ENCODE results near the gene SETBP1. TPM values are rescaled to one million over a fixed set of nuclear protein-coding genes. Genes with fewer than 3 reads are reported as not detected.

The SETBP1 gene
- total RNA-seq, 1 donor, result 16.2 TPM

DNA sequence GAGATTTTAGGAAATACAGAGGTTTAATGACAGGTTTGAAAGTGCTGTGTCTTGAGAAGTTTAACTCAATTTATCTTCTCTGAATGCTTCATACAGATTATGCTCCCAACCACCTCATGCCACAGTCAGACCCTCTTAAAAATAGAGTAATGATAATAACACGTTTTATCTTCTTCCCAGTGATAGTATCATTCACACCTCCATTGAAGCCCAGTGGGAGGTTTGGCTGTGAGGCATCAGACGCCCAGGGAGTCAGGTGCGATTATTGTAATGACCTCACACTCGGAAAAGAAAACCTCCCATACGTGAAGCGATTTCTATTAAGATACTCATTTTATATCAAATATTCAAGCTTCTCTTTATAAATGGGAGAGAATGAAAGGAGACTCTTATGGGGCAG lies 366.3 kb downstream of the SETBP1 start:
- no peak for DNase-seq (ENCODE audit: low read depth in 2 of 3, low spot score in 2 of 3)

DNA sequence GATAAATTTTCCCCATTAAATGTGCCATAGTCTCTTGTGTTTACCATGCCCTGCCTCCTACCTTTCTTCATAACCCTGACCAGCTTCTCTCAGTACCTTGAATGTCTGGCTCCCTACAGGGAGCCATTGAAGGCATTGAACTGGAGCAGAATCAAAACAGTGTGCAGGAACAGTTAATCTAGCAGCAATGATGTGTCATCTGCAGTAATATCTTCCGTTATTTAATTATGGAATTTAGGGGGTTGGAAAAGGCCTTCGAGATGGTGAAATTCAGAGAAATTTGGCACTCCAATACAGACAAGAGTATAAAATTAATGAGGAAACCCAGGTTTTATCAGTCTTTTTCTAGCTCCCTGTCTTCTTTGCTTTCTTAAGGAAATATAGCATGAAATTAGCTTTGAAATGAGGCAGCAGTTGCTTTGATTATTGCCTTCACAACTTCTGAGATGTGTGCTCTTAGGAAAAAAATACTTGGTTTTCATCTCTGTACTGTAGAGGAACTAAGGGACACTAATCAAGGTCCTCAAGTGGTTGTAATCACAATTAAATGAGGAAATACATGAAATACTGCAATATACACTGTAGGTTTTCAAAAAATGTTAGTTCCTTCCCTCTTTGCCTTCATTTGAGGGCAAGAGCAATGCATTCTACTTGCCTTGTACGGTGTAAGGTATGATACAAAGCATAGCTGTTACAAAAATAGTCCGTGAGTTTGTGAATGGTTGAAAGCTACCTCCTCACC lies 369.1 kb downstream of the SETBP1 start:
- DNase-seq (ENCODE audit: low read depth in 2 of 3, low spot score in 2 of 3), result no peak

DNA sequence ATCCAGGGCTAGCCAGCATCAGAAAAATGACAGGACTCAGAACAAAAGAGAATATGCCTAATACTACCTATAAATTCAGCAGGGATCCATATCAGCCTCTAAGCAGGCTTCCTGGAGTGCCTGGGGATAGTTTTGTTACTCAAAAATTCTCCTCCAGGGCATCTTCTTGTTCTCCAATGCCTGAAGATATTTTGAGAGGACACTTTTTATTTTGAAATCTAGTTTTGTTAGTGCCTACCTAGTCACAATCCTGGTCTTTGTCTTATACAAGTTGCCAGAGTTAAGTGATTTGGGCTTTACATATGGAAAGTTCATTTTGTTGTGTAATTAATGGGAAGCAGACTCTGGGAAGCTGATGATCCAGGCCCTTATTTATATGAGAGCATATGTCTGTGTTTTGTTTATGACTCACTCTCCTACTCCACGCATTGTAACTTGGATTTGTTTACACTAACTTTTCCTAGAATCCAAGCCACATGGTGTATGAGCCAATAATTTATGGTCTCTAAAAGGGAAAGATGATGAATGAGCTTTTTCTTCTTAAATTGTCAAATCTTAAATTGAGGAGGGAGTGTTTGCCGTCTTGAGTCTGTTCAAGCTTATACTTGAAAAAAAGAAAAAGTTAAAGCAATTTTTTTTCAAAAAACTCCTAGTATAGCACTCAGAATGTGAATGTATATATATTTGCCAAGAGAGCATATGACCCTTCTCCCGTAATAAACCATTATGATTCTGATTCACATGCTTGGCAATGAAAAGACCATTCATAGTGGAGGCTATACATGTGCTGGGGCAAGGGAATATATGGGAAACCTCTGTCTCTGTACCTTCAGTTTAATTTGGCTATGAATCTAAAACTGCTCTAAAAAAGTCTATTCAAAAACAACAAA lies 370.3 kb downstream of the SETBP1 start:
- DNase-seq (ENCODE audit: low read depth in 2 of 3, low spot score in 2 of 3), result no peak

DNA sequence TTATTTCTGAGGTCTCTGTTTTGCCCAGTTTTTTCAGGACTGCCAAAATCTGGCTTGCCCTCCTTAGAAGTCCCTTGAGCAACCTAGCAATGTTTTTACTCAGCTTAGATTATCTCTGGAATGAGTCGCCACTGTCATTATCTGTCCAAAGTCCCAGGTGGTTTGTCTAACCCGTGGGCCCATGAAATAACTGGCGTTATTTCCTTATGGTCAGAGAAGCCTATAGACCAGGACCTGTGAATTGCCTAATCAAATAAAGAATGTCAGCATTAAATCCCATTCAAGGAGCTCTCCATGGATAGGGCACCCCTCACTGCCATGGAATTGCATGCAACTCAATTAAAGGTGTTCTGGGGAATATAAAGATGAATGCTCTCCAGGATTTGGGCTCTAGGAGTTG lies 373.9 kb downstream of the SETBP1 start:
- no peak for DNase-seq (ENCODE audit: low read depth in 2 of 3, low spot score in 2 of 3)

DNA sequence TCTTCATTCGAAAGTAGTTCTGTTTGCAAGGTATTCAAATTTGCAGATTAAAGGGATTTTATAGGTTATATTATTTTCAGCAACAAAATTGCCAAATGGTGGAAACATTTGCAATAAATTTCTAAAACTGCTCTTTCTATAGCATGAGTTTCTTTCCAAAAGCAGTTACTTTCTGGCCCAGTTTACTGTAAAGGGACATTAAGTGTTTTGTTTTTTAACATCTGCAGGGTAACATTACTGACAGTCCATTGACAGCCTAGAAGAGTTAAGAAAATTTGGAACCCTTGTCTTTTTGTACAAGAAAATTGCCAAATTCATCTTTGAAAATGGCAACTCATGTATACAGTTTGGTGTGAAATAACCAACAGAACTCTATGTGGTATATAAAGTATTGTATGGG lies 375.1 kb downstream of the SETBP1 start:
- DNase-seq (ENCODE audit: low read depth in 2 of 3, low spot score in 2 of 3), result no peak

DNA sequence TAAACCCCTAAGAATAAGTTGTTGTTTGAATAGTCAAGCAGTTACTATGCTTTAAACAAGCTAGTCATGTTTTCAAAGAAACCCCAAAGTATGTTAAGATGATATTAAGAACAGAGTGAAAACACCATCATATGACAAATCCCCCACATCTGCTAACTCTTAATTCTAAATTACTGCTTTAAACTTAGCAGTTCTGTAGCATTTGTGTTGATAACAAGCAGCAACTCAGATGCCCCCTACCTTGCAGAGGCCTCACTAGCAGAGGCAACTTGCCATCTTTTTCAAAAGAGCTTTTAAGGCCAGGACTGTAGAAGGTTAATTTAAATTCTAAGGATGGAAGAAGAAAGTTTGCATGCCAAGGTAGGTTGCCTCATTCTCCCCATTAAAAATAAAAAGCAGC lies 376.2 kb downstream of the SETBP1 start:
- no peak for DNase-seq (ENCODE audit: low read depth in 2 of 3, low spot score in 2 of 3)

DNA sequence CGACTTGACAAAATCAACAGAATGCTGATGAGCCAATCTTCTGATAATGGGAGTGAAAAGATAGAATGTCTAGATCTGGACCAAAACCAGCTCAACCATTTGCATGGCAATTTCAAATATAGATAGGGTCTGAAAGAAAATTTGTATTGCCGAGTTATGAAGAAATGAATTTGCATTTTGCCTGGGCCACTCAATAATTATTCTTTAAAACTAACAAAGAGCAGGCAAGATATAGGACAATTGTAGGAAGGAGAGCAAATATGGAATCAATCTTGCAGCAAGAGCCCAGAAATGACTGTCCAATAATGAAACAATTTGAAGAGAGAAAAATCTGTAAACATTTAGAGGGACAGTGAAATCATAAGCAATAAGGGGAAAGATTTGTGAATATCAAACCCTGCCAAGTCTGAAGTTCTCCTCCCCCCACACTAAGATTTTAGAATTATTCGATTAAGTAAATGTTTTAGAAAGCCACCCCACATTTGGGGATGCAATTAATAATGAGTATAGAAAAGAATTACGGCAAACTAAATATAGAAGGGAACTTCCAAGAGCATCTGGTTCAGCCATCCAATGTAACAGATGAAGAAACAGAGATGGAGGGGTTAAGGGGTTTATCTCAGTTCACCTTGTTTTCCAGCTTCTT lies 377.4 kb downstream of the SETBP1 start:
- DNase-seq (ENCODE audit: low read depth in 2 of 3, low spot score in 2 of 3), result no peak

DNA sequence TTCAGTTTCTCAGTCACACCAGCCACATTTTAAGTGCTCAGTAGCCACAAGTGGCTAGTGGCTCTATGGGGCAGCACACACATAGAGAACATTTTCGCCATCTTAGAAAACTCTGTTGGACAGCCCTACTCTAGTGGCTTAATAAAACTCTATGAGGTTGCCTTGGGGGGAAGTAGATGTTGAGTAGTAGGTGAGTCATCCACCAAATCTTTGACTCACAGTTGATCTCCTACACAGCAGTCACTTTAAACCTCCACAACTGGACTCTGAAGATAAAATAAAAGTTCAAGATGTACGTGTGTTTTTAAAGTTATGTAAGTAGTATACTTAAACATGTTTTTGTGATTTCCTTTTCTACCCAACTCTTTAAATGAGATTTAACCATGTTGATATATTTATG lies 379.0 kb downstream of the SETBP1 start:
- peak in 2 of 3 donors; percentile 40 to 49 for DNase-seq (ENCODE audit: low read depth in 2 of 3, low spot score in 2 of 3)

DNA sequence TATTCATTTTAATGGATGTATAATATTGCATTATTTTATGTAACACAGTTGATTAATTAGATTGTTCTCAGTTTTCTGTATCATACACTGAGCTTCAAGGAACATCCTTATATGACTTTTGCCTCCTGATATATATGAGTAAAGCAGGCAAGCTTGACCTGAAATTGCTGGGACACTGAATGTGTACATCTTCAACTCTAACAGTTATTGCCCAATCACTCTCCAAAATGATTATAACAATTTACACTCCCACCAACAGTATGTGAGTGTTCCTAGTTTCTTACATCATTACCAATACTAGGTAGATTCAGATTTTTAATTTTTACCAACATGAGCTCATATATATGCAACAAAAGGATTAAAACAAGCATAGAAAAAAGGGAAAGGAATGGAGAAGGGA lies 379.4 kb downstream of the SETBP1 start:
- no peak for DNase-seq (ENCODE audit: low read depth in 2 of 3, low spot score in 2 of 3)

DNA sequence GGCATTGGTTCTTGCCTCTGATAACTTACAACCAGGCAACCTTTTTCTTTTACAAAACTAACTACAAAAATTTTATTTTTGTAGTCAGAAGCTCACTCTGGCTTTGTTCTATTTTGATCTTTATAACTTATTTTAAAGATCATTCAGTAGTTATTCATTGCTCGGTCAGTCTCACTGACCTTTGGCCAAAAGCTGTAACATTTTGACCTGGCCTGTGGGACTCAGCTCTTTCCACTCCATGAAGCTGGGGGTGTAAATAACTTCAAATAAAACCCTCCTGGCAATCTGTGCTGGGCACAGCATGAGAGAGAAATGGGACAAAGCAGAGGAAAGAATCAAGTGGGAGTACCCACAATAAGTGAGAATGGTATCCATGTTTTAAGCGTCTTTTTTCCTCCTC lies 380.7 kb downstream of the SETBP1 start:
- DNase-seq (ENCODE audit: low read depth in 2 of 3, low spot score in 2 of 3), result no peak

DNA sequence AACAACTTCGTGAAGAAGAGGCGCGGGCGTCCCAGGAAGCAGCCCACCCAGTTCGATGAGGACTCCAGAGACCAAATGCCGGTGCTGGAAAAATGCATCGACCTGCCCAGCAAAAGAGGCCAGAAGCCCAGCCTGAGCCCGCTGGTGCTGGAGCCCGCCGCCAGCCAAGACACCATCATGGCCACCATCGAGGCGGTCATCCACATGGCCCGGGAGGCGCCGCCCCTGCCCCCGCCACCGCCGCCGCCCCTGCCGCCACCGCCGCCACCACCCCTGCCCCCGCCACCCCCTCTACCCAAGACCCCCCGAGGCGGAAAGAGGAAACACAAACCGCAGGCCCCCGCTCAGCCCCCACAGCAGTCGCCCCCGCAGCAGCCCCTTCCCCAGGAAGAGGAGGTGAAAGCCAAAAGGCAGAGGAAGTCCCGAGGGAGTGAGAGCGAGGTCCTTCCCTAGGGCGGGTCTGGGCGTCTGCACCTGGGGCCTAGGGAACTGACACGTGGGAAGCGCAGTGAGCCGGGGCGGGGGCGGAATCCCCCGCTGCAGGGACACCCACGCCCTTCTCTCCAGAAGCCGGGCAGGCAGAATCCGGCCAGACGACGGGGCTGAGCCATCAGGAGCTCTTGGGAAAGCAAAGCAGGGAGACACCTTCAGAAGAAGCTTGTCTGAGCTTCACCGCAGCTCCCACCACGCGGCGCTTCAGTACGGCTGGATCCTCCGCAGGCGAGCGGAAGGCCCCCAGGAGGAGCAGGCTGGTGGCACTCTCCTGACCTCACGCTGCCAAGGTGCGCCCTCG lies 382.8 kb downstream of the SETBP1 start:
- DNase-seq (ENCODE audit: low read depth in 2 of 3, low spot score in 2 of 3), result no peak

DNA sequence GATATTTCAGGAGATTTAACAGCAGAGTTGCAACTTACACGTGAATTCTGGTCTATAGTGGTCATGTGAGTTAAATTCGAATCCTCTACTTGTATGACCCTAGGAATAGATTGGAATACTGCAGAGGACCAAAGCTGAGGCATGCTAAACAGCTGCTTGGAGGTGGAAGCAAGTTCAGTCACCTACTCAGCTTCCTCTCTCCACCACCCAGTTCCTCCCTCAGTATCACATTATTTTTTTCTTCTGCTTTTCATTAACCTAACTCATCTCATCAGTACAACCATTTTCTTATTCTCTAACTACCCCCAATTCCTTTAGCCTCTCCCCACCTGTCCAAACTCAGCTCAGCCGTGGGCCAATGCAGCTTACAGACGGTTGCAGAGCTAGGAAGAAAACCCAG lies 385.5 kb downstream of the SETBP1 start:
- peak in 1 of 3 donors; percentile 13 for DNase-seq (ENCODE audit: low read depth in 2 of 3, low spot score in 2 of 3)

DNA sequence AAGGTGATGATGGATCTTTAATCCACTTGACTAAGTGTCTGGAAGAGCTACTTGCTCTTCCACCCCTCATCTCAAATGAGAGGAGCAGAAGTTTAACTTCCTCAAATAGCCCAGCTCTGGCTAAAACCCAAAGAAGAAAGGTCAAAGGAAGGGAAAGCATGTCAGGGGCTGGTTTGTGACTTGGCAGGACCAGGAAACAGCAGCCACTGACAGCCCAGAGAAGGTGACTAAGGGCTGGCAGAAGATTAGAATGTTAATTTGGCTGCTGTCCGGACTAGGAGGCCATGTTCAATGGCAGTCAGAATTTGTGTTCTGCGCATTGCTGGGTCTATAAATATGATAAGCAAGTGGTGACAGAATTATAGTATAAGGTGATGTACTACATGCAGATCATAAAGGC lies 386.2 kb downstream of the SETBP1 start:
- DNase-seq (ENCODE audit: low read depth in 2 of 3, low spot score in 2 of 3), result peak in 2 of 3 donors; percentile 56 to 88

DNA sequence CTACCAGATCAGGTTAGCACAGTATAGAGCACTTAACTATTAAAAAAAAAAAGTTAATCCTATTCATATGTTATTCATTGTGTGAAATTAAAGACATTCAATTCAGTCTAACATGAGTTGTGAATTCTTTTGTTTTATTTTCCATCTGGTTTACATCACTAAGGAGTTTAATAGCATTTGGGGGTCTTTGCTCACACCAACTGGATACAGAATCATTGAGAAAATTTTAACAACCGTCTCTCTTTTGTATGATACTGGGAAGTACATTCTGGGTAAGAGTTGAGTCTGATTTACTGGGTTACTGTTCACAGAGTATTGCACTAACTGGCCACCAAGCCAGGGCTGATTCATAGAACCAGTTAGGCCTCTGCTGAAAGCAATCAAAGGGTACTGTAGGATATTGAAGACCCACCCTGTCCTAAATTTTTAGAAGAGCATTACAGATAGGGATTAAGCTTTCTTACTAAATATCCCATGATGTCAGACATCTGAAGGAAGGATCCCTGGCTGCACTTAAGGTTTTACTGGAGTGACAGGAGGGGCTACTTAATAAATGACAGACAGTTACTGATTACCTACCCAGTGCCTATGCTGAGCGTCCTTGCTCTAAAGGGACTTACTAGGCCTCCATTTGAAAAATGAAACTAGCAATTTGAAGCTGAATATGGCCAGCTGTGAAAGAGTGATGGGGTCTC lies 387.9 kb downstream of the SETBP1 start:
- no peak for DNase-seq (ENCODE audit: low read depth in 2 of 3, low spot score in 2 of 3)

DNA sequence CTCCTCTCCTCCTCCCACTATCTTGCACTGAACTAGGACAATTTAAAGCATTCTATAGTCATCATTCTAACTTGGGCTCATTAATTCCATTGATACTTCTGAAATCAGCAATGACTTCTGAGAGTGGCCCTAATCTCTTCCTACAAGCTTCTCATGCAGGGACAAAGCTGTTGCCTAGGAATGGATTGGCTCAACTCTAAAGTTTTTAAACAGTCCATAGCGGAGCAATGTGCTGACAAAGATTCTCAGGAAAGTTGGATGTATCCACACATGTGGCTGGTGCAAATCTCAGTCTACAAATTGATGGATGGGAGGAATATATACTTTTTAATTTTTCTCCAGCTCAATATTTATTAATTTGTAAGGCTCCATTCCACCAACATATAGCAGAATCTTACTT lies 388.9 kb downstream of the SETBP1 start:
- DNase-seq (ENCODE audit: low read depth in 2 of 3, low spot score in 2 of 3), result no peak

DNA sequence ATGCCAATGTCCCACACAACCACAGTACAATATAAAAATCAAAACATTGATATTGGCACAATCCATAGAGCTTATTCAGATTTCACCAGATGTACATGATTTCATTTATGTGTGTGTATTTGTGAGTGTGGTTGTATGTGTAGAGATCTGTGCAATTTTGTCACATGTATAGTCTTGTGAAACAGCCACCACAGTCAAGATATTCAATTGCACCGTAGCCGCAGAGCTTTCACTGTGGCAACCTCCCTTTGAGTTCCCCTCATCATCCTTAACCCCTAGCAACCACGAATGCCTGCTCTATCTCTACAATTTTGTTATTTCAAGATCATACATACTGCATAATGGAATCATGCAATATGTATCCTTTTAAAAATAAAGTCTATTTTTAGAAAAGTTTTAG lies 391.3 kb downstream of the SETBP1 start:
- no peak for DNase-seq (ENCODE audit: low read depth in 2 of 3, low spot score in 2 of 3)

DNA sequence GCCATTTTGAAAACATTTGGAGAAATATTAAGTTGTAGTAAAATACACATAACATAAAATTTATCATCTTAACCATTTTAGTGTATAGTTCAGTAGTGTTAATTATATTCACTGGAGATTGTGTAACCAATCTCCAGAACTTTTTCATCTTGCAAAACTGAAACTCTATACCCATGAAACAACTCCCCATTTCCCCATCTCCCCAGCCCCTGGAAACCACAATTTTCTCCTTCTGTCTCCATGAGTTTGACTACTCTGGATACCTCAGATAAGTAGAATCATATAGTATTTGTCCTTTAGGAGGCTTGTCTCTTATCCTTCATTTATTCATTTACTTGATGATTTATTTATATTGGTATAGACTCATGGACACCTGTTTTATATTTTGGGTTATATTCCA lies 392.9 kb downstream of the SETBP1 start:
- no peak for DNase-seq (ENCODE audit: low read depth in 2 of 3, low spot score in 2 of 3)

DNA sequence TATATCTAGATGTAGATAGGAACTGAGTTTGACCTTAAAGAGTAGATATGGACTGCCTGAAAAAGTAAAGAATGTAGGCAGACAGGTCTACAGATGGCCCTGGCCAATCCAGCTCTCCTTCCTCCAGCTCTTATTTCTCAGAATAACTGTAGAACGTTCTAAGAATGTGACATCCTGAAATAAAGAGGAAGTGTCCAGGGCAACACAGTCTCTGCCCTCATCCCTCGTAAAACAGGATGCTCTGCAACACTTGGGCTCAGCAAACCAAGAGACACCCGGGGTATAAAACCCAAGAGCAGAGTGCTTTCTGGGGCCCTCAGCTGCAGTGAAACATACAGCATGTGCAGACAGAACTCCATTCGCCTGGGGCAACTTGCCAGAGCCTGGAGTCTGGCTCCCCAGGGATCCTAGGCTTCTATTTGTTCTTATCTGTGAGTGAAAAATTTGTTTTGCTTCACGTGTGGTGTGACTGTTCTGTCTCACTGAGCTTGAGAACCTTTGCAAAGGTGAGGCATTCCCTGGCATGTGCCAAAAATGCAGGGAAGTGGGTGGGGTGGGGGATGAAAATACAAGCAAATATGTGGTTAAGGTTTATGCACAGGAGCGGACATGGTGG lies 401.0 kb downstream of the SETBP1 start:
- DNase-seq (ENCODE audit: low read depth in 2 of 3, low spot score in 2 of 3), result no peak

DNA sequence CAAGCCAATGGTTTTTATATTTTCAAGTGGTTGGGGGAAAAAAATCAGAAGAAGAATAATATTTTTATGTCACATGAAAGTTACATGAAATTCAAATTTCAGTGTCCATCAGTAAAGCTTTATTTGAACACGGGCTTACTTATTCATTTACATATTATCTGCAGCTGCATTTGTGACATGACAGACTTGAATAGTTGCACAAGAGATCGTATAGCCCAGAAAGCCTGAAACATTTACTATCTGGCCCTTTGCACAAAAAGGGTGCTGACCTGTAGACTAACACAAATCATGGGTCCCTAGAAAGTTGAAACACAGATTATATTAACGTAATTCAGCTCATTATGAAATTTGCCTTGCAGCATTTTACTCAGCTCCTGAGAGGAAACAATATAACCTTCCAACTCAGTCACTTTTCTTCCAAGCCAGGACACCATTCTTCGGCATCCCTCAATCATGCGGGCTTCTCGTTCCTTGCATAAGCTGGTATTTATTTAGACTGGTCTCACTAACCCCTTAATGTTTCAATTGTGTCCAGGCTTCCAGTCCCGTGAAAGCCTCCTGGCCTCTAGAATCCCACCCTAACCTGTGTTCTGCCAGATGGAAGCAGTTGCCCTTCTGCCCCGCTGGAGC lies 402.7 kb downstream of the SETBP1 start:
- DNase-seq (ENCODE audit: low read depth in 2 of 3, low spot score in 2 of 3), result no peak
